ENCODE data around the gene TECR.

- TF ChIP-seq CTCF (IDR thresholded peaks at IDR 0.05; ENCODE audit: insufficient read depth, low read length, poor library complexity, severe bottlenecking) (peak; percentile 79), EZH2phosphoT487 (conservative IDR thresholded peaks at IDR 0.05; ENCODE audit: low read length) (no peak)
Measured at GRCh38 chr19:14505488-14506239, 23.7 kb upstream of the TECR start.
